Astrocyte of the cerebellum (primary cell): ENCODE data around the gene GPR50.

ENCODE experiments used
- DNase-seq: peaks from one replicate; pipeline ENCODE4 v3.0.0-alpha.2; 2011; ENCODE audit warnings: low read depth
- H3K4me3 ChIP-seq: 2 replicates; pipeline ENCODE4 v1.5.1; 2011; ENCODE audit warnings: mild to moderate bottlenecking, low read depth, low read length, moderate library complexity
- in situ Hi-C: cut with HindIII; loops from 2 replicates; pipeline ENCODE4 v1.10.0; 2017; ENCODE audit warnings: low sequenced_read_pairs
- TF ChIP-seq, protein P1 (sequence below): IDR thresholded peaks from 2 replicates; pipeline ENCODE4 v1.5.1; 2012; ENCODE audit warnings: low read length, low read depth, moderate library complexity, mild to moderate bottlenecking; ENCODE audit errors: missing control alignments

GPR50 gene

DNA sequence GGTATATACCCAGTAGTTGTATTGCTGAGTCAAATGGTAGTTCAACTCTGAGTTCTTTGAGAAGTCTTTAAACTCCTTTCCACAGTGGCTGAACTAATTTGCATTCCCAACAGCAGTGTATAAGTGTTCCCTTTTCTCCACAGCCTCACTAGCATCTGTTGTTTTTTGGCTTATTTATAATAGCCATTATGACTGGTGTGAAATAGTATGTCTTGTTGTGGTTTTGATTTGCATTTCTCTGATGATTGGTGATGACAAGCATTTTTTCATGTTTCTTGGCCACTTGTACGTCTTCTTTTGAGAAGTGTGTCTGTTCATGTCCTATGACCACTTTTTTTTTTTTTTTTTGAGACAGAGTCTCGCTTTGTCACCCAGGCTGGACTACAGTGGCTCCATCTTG lies 30.5 kb downstream of the GPR50 start:
- no peak overlapping the region for H3K4me3 ChIP-seq
- in situ Hi-C loops = no loop called here
- DNase-seq = no peak
- TF ChIP-seq, protein P1, sequence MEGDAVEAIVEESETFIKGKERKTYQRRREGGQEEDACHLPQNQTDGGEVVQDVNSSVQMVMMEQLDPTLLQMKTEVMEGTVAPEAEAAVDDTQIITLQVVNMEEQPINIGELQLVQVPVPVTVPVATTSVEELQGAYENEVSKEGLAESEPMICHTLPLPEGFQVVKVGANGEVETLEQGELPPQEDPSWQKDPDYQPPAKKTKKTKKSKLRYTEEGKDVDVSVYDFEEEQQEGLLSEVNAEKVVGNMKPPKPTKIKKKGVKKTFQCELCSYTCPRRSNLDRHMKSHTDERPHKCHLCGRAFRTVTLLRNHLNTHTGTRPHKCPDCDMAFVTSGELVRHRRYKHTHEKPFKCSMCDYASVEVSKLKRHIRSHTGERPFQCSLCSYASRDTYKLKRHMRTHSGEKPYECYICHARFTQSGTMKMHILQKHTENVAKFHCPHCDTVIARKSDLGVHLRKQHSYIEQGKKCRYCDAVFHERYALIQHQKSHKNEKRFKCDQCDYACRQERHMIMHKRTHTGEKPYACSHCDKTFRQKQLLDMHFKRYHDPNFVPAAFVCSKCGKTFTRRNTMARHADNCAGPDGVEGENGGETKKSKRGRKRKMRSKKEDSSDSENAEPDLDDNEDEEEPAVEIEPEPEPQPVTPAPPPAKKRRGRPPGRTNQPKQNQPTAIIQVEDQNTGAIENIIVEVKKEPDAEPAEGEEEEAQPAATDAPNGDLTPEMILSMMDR = no peak

DNA sequence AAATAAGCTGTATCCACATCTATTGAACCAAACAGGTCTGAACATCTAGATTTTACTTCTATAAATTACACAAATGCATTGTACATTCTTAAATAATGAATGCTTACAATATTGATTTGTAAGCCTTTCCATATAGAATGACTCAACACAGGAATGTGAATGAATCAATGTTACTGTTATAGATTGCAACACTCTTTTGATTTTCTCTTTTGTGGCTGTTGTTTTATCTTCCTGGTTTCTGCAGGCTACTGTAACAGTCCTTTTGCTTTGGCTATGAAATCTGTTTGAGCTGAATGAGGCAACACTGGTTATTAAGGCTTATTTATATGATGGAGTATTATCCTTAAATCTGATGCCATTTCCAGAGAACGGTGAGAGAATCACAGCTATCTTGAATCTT lies 49.5 kb downstream of the GPR50 start:
- TF ChIP-seq, protein P1 = no peak
- no peak for DNase-seq
- in situ Hi-C loops = no loop called here
- H3K4me3 ChIP-seq = no peak overlapping the region

DNA sequence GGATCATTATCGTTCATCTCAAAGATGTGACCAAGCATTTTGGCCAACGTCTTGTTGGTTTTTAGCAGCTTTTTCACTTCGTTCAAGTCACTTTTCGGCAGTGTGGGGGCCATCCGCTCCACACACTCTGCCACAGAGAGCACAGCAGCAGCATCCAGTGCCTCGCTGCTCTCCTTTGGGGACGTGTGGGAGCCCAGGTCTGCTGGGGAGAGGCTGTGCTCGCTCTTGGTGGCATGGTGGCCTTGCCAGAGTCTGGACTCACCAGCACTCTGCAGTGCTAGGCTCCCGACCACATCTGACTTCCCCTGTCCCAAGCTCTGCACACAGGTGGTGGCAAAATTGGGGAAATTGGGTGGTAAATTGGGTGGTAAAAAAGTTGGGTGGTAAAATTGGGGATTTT lies 50.6 kb downstream of the GPR50 start:
- H3K4me3 ChIP-seq = no peak overlapping the region
- in situ Hi-C loops = no loop called here
- DNase-seq = no peak
- TF ChIP-seq, protein P1 = no peak

DNA sequence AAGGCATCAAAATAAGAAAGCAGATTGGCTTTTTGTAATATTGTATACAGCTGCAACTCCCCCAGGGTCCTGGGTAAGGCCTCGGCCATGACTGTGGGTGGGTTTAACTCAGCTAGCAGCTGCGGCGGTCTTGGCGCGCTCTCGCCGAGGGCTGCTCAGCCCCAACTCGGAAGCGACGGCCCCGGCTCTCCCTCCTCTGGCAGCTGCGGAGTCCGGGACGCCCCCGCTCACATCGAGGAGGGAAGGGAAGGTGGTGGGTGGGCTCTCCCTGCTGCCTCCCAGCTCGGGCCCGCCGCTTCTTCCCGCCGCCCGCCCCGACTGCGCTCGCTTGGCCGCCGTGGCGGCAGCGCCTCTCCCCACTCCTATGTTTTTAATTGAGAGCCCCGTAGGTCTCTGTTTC lies 51.2 kb downstream of the GPR50 start:
- no peak overlapping the region for H3K4me3 ChIP-seq
- in situ Hi-C loops = no loop called here
- TF ChIP-seq, protein P1 = no peak
- no peak for DNase-seq

DNA sequence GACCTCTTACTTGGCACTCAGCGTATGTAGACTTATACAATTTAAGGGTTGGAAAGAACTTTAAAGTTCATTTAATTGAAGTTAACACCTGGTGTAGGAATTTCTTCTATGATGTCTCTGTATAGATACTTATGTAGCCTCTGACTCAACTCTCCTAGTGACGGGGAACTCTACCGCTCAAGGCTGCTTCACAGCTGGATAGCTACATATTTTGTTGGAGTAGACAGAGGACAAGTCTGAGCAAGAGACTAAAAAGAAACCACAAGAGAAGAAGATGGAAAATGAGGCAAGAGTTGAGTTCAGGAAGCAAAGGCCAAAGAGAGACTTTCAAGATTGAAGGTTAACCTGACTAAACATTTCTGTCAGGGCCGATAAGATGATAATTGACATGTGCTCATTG lies 52.6 kb downstream of the GPR50 start:
- no peak for DNase-seq
- H3K4me3 ChIP-seq = no peak overlapping the region
- in situ Hi-C loops = no loop called here
- TF ChIP-seq, protein P1 = no peak
